Smooth muscle cell of the brain vasculature (primary cell): ENCODE results near the gene CLTCL1.
"Not testable (repeated sequence)": the region's sequence is repeated elsewhere in the genome, so short reads cannot be mapped to it uniquely, and the experiment has no call there.

Source experiments
- DNase-seq: peaks from one replicate; pipeline ENCODE4 v3.0.0-alpha.2; 2012; ENCODE audit warnings: low read depth, low spot score

Gene CLTCL1

GRCh38 chr22:19291580-19292457, at the start of gene CLTCL1:
CLTCL1 (minus strand) TSS chr22:19291719; CDS start chr22:19291641, 78 bp downstream.
- DNase-seq, result peak; percentile 44

GRCh38 chr22:19337137-19337536, 45.6 kb upstream of the CLTCL1 start:
- DNase-seq, result no peak

- DNase-seq, result no peak
Observed at GRCh38 chr22:19336133-19337075, 44.9 kb upstream of the CLTCL1 start.

DNA sequence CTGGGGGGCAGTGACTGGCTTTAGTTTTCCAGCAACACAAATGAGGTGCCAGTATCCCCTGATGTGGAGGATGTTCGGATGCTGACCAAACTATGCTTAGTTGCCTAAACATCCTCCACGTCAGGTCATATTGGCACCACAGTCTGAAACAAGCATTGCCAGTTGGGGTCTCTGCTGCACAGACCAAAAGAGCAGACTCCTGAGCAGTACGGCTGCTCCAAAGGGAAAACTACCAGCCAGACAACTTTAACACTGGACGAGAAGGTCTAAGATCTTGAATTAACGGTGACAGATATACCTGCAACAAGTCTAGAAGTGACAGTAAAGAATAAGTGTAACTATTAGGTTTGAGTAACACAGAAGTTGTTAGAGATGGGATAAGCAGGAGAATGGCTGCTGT, 40.5 kb upstream of the CLTCL1 start:
- DNase-seq, result no peak

DNA sequence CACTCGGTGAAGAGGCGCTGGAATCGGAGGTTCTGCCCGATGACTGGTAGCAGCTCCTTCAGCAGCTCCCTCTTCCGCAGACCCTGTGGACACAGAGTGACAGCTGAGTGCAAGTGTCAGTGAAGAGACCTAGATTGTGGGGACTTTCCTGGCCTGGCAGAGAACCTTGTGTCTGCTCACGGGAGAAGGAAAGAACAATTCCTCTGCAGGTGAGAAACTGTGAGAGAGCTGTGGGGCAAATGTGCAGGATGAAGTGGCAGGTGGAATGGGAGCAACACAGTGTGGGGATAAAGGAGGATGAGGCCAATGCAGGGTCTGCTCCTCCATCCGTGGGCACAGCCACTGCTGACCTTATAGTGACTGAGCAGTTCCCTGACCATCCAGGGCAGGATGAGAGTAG, 40.0 kb upstream of the CLTCL1 start:
- DNase-seq, result no peak

GRCh38 chr22:19330865-19331418, 39.4 kb upstream of the CLTCL1 start:
- DNase-seq, result no peak

- DNase-seq, result not testable (repeated sequence)
Observed at GRCh38 chr22:19330205-19330604, 38.7 kb upstream of the CLTCL1 start.

- DNase-seq, result no peak
Observed at GRCh38 chr22:19329454-19329853, 37.9 kb upstream of the CLTCL1 start.

DNA sequence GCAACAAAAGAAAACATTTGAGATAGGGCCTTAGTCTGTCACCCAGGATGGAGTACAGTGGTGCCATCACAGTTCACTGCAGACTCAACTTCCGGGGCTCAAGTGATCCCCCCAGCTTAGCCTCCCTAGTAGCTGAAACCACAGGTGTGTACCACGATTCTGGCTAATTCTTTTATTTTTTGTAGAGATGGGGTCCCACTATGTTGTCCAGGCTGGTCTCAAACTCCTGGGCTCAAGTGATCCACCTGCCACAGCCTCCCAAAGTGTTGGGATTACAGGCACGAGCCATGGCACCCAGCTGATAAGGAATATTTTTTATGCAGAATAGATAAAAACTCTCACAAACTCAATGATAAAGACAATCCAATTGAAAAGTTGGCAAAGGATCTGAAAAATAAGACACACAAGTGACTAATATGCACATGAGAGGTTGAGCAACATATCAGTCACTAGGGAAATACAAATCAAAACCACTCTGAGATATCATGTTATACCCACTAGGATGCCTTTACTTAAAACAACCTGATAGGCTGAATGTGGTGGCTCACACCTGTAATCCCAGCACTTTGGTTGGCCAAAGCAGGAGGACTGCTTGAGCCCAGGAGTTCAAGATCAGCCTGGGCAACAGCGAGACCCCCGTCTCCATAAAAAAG, 33.9 kb upstream of the CLTCL1 start:
- DNase-seq, result no peak

DNA sequence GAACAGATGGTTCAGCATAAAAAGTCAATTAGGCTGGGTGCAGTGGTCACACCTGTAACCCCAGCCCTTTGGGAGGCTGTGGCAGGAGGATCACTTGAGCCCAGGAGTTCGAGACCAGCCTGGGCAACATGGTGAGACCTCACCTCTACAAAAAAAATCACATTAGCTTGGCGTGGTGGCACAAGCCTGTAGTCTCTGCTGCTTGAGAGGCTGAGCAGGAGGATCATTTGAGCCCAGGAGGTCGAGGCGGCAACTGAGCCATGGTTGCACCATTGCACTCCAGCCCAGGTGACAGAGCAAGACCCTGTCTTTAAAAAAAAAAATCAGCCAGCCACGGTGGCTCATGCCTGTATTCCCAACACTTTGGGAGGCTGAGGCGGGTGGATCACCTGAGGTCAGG, 31.9 kb upstream of the CLTCL1 start:
- DNase-seq, result not testable (repeated sequence)

DNA sequence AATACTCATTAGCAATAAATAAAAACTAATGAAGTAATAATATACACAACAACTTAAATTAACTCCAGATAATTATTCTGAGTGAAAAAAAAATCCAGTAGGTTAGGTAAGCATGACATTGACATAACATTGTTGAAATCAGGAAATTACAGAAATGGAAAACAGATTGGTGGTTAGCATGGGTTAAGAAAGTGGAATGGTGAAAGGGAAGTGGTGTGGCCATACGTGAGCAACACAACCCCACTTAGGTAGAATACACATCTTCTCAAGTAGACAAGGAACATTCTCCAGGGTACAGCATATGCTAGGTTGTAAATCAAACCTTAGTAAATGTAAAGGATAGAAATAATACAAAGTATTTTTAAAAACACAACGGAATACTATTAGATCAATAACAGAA, 30.2 kb upstream of the CLTCL1 start:
- no peak for DNase-seq

DNA sequence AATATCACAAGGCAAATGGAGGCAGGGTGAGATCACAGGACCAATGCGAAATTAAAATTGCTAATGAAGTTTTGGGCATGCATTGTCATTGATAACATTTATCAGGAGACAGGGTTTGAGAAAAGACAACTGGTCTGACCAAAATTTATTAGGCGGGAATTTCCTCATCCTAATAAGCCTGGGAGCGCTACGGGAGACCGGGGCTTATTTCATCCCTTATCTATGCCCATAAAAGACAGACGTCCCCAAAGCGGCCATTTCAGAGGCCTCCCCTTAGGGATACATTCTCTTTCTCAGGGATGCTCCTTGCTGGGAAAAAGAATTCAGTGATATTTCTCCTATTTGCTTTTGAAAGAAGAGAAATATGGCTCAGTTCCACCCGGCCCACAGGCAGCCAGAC, 28.6 kb upstream of the CLTCL1 start:
- DNase-seq, result not testable (repeated sequence)

DNA sequence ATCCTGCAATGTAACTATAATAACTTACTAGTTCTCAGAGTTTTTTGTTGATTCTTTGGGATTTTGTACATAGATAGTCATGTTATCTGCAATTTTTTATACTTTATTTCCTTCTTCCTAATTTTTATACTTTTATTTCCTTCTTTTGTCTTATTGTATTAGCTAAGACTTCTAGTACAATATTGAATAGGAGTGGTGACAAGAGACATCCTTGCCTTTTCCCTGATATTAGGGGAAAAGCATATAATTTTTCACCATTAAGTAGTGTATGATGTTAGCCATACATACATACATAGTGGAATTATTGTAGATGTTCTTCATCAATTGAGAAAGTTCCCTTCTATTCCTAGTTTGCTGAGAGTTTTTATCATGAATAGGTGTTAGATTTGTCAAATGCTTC, 27.8 kb upstream of the CLTCL1 start:
- DNase-seq, result no peak

- no peak for DNase-seq
Observed at GRCh38 chr22:19317865-19318264, 26.3 kb upstream of the CLTCL1 start.

DNA sequence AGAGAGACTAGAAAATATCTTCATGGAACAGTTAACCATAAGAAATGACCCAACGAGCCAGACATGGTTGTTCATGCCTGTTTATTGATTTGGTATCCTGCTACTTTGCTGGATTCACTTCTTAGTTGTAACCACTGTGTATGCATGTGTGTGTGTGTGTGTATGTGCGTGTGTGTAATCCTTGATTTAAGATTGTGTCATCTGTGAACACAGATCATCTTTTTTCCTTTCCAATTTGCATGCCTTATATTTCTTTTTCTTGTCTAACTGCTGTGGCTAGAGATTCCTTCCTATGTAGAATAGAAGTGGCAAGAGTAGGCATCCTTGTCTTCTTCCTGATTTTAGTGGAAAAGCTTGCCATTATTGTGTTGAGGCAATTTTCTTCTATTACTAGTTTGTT, 16.4 kb upstream of the CLTCL1 start:
- no peak for DNase-seq

DNA sequence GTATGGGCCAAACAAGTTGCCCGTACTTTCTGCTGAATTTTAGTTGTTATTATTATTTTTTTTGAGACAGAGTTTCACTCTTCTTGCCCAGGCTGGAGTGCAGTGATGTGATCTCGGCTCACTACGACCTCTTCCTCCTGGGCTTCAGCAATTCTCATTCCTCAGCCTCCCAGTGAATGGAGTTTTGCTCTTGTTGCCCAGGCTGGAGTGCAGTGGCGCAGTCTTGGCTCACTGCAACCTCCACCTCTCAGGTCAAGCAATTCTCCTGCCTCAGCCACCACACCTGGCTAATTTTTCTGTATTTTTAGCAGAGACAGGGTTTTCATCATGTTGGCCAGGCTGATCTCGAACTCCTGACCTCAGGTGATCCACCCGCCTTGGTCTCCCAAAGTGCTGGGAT, 15.0 kb upstream of the CLTCL1 start:
- not testable (repeated sequence) for DNase-seq

GRCh38 chr22:19304547-19304946, 13.0 kb upstream of the CLTCL1 start:
- no peak for DNase-seq

DNA sequence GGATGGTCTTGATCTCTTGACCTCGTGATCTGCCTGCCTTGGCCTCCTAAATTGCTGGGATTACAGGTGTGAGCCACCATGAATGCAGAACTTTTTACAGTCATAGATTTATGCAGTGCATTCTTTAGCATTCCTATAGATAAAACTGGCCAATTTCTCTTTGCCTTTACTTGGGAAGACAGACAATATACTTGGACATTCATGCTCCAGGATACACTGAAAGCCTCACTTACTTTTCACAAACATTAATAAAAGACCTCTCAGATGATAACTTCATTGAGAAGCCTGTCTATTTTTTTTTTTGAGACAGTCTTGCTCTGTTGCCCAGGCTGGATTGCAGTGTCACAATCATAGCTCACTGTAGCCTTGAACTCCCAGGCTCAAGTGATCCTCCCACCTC, 12.3 kb upstream of the CLTCL1 start:
- DNase-seq, result no peak

DNA sequence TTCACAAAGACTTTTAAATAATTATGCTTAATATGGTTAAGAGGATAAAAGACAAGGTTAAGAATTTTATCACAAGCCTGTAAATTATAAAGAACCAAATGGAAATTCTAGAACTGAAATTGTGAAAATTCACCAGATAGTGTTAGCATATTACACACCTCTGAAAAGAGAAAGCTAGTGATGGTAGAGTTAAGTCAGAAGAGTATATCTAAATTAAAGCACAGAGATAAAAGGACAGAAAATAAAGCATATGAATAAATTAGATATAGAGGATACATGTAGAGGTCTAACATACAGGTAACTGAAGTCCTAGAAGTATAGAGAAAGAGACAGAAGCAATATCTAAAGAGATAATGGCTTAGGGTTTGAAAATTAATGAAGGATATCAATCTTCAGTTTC, 4.2 kb upstream of the CLTCL1 start:
- no peak for DNase-seq

GRCh38 chr22:19292458-19293230, 1.1 kb upstream of the CLTCL1 start:
- DNase-seq, result no peak

DNA sequence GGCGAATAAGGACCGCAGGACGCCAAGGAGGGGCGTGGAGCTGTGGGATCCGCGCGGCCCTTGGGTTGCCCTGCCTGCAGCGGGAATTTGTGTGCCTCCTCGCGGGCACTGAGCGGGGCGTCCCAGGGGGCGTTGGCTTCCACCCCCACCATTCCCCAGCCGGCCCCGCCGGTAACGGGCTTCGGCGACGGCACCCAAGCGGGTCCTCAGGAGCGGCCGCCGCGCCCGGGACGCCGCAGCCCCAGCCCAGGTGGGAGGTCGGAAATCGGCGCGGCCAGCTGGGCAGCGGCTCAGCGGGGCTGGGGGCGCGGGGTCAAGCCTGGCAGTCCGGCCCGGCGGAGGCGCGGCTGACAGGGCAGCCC, 320 bp downstream of the CLTCL1 start:
- DNase-seq, result no peak
